Loucy (cell line): ENCODE results near the gene DNAJC28.
A peak's percentile ranks its signal among the peaks of the same experiment; 100 is the strongest.

Experiments used
- H2AFZ ChIP-seq: fragments of 200-600 bp; sonication (generic); 2 replicates; pipeline ENCODE4 v1.6.0; 2016; ENCODE audit warnings: antibody characterized with exemption, mild to moderate bottlenecking, low read length, moderate library complexity
- H3F3A ChIP-seq: fragments of 200-600 bp; 2 replicates; pipeline ENCODE4 v1.6.0; 2016; ENCODE audit warnings: antibody characterized with exemption, low read depth, mild to moderate bottlenecking
- H3K27me3 ChIP-seq: fragments of 200-600 bp; sonication (generic); 2 replicates; pipeline ENCODE4 v1.6.1; 2014; ENCODE audit warnings: low read length, mild to moderate bottlenecking; ENCODE audit not compliant: insufficient read depth, poor library complexity, severe bottlenecking
- H3K36me3 ChIP-seq: fragments of 200-600 bp; sonication (generic); 2 replicates; pipeline ENCODE4 v1.6.1; 2016; ENCODE audit warnings: low read length; ENCODE audit not compliant: insufficient read depth
- H3K4me1 ChIP-seq: fragments of 200-600 bp; sonication (generic); 2 replicates; pipeline ENCODE4 v1.5.1; 2014; ENCODE audit warnings: low read length, mild to moderate bottlenecking; ENCODE audit not compliant: insufficient read depth, poor library complexity, severe bottlenecking
- H3K4me2 ChIP-seq: fragments of 200-600 bp; sonication (generic); 2 replicates; pipeline ENCODE4 v1.6.0; 2014; ENCODE audit warnings: antibody characterized with exemption, low read length, low read depth, mild to moderate bottlenecking; ENCODE audit not compliant: poor library complexity, severe bottlenecking
- H3K4me3 ChIP-seq: fragments of 200-600 bp; sonication (generic); 2 replicates; pipeline ENCODE4 v1.5.1; 2014; ENCODE audit warnings: low read length, mild to moderate bottlenecking, mixed read lengths; ENCODE audit not compliant: poor library complexity, severe bottlenecking
- H3K79me2 ChIP-seq: fragments of 200-600 bp; sonication (generic); 2 replicates; pipeline ENCODE4 v1.6.1; 2014; ENCODE audit warnings: low read length; ENCODE audit not compliant: insufficient read depth
- H3K9ac ChIP-seq: fragments of 200-600 bp; sonication (generic); 2 replicates; pipeline ENCODE4 v1.6.0; 2014; ENCODE audit warnings: mild to moderate bottlenecking, low read depth, low read length, moderate library complexity; ENCODE audit not compliant: poor library complexity, severe bottlenecking
- H3K9me2 ChIP-seq: fragments of 200-600 bp; sonication (generic); replicated peaks from 2 replicates; pipeline ENCODE4 v1.6.1; 2016; ENCODE audit warnings: low read depth, low read length, mixed read lengths
- H3K9me3 ChIP-seq: fragments of 200-600 bp; sonication (generic); 2 replicates; pipeline ENCODE4 v1.6.1; 2014; ENCODE audit warnings: mild to moderate bottlenecking, antibody characterized with exemption, low read length, low read depth; ENCODE audit not compliant: insufficient read depth
- H4K20me1 ChIP-seq: fragments of 200-600 bp; sonication (generic); 2 replicates; pipeline ENCODE4 v1.6.0; 2014; ENCODE audit warnings: antibody characterized with exemption, low read length, mild to moderate bottlenecking; ENCODE audit not compliant: insufficient read depth, poor library complexity, severe bottlenecking
- CTCF ChIP-seq: fragments of 200-600 bp; sonication (generic); conservative IDR thresholded peaks from 2 replicates; pipeline ENCODE4 v1.5.1; 2014; ENCODE audit warnings: mild to moderate bottlenecking, antibody characterized with exemption, low read length
- EZH2phosphoT487 ChIP-seq: fragments of 200-600 bp; IDR thresholded peaks from 2 replicates; pipeline ENCODE4 v1.6.1; 2018; ENCODE audit warnings: antibody characterized with exemption, mild to moderate bottlenecking, moderate library complexity, borderline replicate concordance

The DNAJC28 gene

DNA sequence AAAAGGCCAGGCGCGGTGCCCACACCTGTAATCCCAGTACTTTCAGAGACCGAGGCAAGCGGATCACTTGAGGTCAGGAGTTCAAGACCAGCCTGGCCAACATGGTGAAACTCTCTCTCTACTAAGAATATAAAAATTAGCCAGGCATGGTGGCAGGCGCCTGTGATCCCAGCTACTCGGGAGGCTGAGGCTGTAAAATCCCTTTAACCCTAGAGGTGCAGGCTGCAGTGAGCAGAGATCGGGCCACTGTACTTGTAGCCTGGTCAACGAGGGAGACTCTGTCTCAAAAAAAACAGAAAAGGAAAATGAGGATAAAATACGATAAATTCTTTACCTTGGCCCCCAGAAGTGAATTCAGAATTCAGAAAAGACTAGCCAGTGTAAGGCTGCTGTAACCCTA, 13.3 kb downstream of the DNAJC28 start:
- peak overlapping the region; percentile 57; the same call in 1 of the 2 replicates for H2AFZ ChIP-seq
- H3K9me2 ChIP-seq, result no peaks in the 10 kb centered on the region
- H3K79me2 ChIP-seq, result peaks cover 22% of the 10 kb centered on the region
- peak overlapping the region; percentile 88 for H3K4me2 ChIP-seq
- peaks cover 13% of the 10 kb centered on the region for H4K20me1 ChIP-seq
- H3K36me3 ChIP-seq, result no peaks in the 10 kb centered on the region
- H3K9me3 ChIP-seq, result no peaks in the 10 kb centered on the region
- H3F3A ChIP-seq, result no peaks in the 10 kb centered on the region
- H3K4me3 ChIP-seq, result peak overlapping the region; percentile 78
- TF ChIP-seq EZH2phosphoT487 (no peak), CTCF (no peak)
- H3K9ac ChIP-seq, result peak overlapping the region; percentile 82
- peaks cover 15% of the 10 kb centered on the region for H3K4me1 ChIP-seq
- no peaks in the 10 kb centered on the region for H3K27me3 ChIP-seq

DNA sequence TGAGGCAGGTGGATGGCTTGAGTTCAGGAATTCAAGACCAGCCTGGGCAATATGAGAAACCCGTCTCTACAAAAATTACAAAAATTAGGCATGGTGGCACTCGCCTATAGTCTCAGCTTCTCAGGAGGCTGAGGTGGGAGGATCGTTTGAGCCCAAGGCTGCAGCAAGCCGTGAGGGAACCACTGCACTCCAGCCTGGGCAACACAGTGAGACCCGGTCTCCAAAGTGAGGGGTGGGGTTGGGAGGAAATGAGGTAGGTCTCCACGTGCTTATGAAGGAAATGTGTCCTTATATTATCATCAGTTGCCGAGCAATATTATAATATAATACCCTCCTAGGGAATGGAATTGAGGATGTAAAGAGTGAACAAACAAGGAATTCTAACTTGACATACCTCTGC, 14.4 kb downstream of the DNAJC28 start:
- Histone ChIP-seq H3K9me2 (no peaks in the 10 kb centered on the region), H3K27me3 (no peaks in the 10 kb centered on the region), H3K9ac (no peak overlapping the region), H3K79me2 (peaks cover 22% of the 10 kb centered on the region), H3K36me3 (no peaks in the 10 kb centered on the region), H3K4me3 (no peak overlapping the region), H2AFZ (no peak overlapping the region), H3F3A (no peaks in the 10 kb centered on the region), H4K20me1 (peaks cover 13% of the 10 kb centered on the region), H3K4me1 (peaks cover 15% of the 10 kb centered on the region), H3K9me3 (no peaks in the 10 kb centered on the region), H3K4me2 (peak overlapping the region; percentile 51)
- no peak for TF ChIP-seq CTCF
- no peak for TF ChIP-seq EZH2phosphoT487

DNA sequence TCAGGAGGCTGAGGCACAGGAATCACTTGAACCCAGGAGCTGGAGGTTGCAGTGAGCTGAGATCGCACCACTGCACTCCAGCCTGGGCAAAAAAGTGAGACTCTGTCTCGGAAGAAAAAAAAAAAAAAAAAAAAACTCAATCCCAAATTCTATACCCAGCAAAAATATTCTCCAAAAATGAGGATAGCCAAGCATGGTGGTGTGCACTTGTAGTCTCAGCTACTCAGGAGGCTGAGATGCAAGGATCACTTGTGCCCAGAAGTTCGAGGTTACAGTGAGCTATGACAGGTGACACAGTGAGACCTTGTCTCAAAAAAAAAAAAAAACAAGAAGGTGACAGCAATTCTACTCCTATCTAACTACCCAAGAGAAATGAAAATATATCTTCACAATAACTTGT, 18.2 kb downstream of the DNAJC28 start:
- no peak overlapping the region for H3K4me3 ChIP-seq
- no peaks in the 10 kb centered on the region for H3K36me3 ChIP-seq
- H3K4me2 ChIP-seq, result no peak overlapping the region
- no peaks in the 10 kb centered on the region for H3K9me3 ChIP-seq
- no peak overlapping the region for H3K9ac ChIP-seq
- H3K79me2 ChIP-seq, result peaks cover 22% of the 10 kb centered on the region
- no peak overlapping the region for H2AFZ ChIP-seq
- H3K27me3 ChIP-seq, result no peaks in the 10 kb centered on the region
- peaks cover 2% of the 10 kb centered on the region for H3K4me1 ChIP-seq
- H4K20me1 ChIP-seq, result peaks cover 9% of the 10 kb centered on the region
- H3F3A ChIP-seq, result no peaks in the 10 kb centered on the region
- H3K9me2 ChIP-seq, result no peaks in the 10 kb centered on the region
- TF ChIP-seq CTCF (no peak), EZH2phosphoT487 (no peak)
